ENCODE results near the gene TPRA1. TPM values are rescaled to one million over a fixed set of nuclear protein-coding genes. Genes with fewer than 3 reads are reported as not detected.
A peak's percentile ranks its signal among the peaks of the same experiment; 100 is the strongest.

Gene TPRA1
- total and polyA plus RNA-seq, 8 donors = 10.1 to 46.4 (median 19.6) TPM

DNA sequence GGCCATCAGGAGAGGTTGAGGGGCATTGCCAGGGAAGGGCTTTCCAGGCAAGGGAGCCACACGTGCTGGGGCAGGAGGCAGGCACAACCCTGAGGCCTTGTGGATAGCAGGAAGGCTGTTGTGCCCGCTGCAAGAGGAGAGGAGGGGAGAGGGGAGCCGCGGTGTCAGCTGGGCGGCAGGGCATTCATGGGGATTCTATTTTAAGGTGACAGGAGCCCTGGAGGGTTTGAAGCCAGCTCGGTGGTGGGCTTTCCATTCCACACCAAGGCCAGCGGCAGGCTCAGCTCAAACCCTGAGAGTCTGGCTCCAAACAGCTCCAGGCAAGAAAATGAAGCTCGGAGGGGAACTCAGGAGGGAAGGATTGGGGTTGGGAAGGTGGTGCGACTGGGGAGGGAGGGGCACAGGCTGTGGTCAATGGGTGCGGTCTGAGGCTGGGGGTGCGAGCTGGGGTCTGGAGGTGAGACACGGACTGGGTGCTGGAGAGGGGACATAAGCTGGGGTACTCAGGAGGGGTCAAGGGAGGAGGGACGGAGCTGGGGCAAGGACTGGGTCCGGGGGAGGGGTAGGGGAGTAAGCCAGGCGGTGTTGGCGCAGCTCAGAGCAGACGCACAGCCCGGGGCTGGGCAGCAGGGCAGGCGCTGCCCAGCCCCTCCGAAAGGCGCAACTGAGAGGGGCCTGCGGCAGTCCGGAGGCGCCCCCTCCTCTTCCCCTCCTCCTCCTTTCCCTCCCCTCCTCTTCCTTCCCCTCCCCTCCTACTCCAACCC lies 43.4 kb downstream of the TPRA1 start:
- peak overlapping the region; percentile 17 to 87 (median 75) for H3K27ac ChIP-seq
- peak overlapping the region; percentile 58 to 78 (median 67) for H3K4me3 ChIP-seq
- H3K27me3 ChIP-seq = no peaks in the 10 kb centered on the region
- H3K36me3 ChIP-seq = no peaks in the 10 kb centered on the region
- intact Hi-C loops (cut with DNase I; ENCODE audit: low total_unique reads) = loop anchor here (10.0 kb wide), 1 partner anchor 862 kb away; no protein-coding TSS in a partner anchor
- no peaks in the 10 kb centered on the region for H3K9me3 ChIP-seq
- no peak for DNase-seq
- H3K4me1 ChIP-seq = peaks cover 35 to 46% (median 41%) of the 10 kb centered on the region in 4 donors
- TF ChIP-seq POLR2A (IDR thresholded peaks at IDR 0.05) (no peak), POLR2AphosphoS5 (IDR thresholded peaks at IDR 0.05) (no peak), EP300 (IDR thresholded peaks at IDR 0.05) (no peak)
- TF ChIP-seq, protein P1, sequence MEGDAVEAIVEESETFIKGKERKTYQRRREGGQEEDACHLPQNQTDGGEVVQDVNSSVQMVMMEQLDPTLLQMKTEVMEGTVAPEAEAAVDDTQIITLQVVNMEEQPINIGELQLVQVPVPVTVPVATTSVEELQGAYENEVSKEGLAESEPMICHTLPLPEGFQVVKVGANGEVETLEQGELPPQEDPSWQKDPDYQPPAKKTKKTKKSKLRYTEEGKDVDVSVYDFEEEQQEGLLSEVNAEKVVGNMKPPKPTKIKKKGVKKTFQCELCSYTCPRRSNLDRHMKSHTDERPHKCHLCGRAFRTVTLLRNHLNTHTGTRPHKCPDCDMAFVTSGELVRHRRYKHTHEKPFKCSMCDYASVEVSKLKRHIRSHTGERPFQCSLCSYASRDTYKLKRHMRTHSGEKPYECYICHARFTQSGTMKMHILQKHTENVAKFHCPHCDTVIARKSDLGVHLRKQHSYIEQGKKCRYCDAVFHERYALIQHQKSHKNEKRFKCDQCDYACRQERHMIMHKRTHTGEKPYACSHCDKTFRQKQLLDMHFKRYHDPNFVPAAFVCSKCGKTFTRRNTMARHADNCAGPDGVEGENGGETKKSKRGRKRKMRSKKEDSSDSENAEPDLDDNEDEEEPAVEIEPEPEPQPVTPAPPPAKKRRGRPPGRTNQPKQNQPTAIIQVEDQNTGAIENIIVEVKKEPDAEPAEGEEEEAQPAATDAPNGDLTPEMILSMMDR (IDR thresholded peaks at IDR 0.05) = no peak
- WGBS, 5 donors = 14 to 26% (median 23%) methylated on average over 22 to 24 of the region's 24 CpGs

DNA sequence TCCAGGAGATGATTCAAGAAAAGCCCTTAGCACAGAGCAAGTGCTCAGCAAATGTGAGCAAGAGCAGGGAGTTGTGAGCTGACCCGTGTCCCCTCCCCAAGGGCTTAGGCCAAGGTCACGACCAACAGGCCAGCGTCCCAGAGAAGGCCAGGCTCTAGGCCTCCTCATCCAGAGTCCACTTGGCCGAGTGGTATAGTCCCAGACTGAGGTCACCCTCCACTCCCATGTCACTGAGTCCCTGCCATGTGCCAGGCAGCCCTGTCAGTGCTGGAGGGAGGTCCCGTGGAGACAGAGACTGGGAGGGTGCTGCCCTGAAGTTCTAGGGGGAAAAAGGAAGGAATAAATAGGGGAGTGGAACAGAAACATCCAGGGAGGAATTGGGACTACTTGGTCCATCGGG lies 44.0 kb downstream of the TPRA1 start:
- 62 to 74% (median 67%) methylated on average over 6 of the region's 6 CpGs for WGBS, 5 donors
- H3K27ac ChIP-seq = peak overlapping the region; percentile 17 to 87 (median 75)

DNA sequence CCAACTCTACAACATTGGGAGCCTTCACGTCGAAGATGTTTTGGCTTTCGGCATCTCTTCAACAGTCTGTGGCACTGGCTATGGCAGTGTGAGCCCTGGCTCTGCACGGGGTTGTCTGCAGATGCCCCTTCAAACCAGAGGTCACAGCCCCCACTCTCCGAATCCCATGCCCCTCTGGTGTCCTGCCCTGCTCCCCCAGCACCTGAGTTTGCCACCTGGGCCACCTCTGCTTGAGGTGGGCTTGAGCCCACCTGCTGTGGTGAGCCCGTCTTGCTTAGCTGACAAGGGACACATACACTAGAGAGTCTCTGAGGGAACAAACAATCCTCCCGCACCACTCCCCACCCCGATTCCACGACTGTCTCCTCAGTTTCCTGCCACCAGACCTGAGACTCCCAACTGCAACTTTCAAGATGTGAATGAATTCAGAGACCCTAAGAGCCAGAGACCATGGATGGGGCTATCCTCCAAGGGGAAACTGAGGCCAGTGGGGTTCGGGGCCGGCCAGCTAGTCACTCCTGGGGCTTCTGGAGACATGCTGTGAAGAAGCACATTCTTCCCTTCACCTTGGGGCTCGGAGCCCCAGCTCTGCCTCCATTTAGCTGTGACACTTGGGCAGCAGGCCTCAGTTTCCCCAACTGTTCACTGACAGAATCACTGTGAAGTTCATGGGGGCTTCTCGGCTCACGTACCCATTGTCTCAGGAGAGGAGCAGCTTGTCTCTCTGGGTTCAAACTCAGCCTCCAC lies 44.6 kb downstream of the TPRA1 start:
- intact Hi-C loops (cut with DNase I; ENCODE audit: low total_unique reads) = loop anchor here (10.0 kb wide), 1 partner anchor 861 kb away; no protein-coding TSS in a partner anchor
- TF ChIP-seq, protein P1 (IDR thresholded peaks at IDR 0.05) = no peak
- TF ChIP-seq POLR2A (IDR thresholded peaks at IDR 0.05) (no peak), POLR2AphosphoS5 (IDR thresholded peaks at IDR 0.05) (no peak), EP300 (IDR thresholded peaks at IDR 0.05) (no peak)
- H3K4me1 ChIP-seq = peaks cover 45 to 58% (median 52%) of the 10 kb centered on the region in 4 donors
- DNase-seq = no peak
- WGBS, 5 donors = 83 to 92% (median 90%) methylated on average over 12 to 14 of the region's 14 CpGs
- H3K9me3 ChIP-seq = no peaks in the 10 kb centered on the region
- H3K27ac ChIP-seq = peak overlapping the region in 3 of 5 donors; percentile 70 to 87 (median 75)
- no peaks in the 10 kb centered on the region for H3K36me3 ChIP-seq
- H3K4me3 ChIP-seq = no peak overlapping the region
- no peaks in the 10 kb centered on the region for H3K27me3 ChIP-seq

More for the DNA sequence above, 44.0 kb downstream of the TPRA1 start:
- intact Hi-C loops (cut with DNase I; ENCODE audit: low total_unique reads) = loop anchor here (10.0 kb wide), 1 partner anchor 862 kb away; no protein-coding TSS in a partner anchor
- Histone ChIP-seq H3K36me3 (no peaks in the 10 kb centered on the region), H3K9me3 (no peaks in the 10 kb centered on the region), H3K27me3 (no peaks in the 10 kb centered on the region), H3K4me3 (no peak overlapping the region), H3K4me1 (peaks cover 41 to 52% (median 47%) of the 10 kb centered on the region in 4 donors)
- no peak for TF ChIP-seq POLR2AphosphoS5 (IDR thresholded peaks at IDR 0.05)
- TF ChIP-seq, protein P1 (IDR thresholded peaks at IDR 0.05) = no peak
- TF ChIP-seq POLR2A (IDR thresholded peaks at IDR 0.05) = no peak
- TF ChIP-seq EP300 (IDR thresholded peaks at IDR 0.05) = no peak
- DNase-seq = no peak

DNA sequence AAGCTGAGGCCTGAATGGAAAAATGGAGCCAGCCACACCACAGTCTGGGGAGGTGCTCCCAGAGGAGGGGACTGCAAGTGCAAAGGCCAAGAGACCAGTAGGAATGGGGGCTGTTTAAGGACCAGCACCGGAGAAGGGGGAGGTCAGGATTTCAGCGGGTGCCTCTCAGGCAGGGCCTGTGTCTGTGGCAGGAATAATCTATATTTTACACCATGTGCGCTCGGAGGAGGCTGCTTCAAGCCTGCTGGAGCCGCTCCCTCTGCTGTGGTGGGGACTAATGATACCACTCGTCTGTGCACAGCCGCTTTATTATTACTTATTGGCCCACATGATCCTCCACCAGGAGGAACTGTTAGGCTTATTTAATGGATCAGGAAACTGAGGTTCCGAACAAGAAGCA lies 45.3 kb downstream of the TPRA1 start:
- H3K27me3 ChIP-seq = no peaks in the 10 kb centered on the region
- TF ChIP-seq, protein P1 (IDR thresholded peaks at IDR 0.05) = no peak
- TF ChIP-seq POLR2AphosphoS5 (IDR thresholded peaks at IDR 0.05) (no peak), EP300 (IDR thresholded peaks at IDR 0.05) (no peak), POLR2A (IDR thresholded peaks at IDR 0.05) (no peak)
- no peaks in the 10 kb centered on the region for H3K36me3 ChIP-seq
- intact Hi-C loops (cut with DNase I; ENCODE audit: low total_unique reads) = loop anchor here (10.0 kb wide), 1 partner anchor 860 kb away; no protein-coding TSS in a partner anchor
- WGBS, 5 donors = 84 to 92% (median 86%) methylated on average over 8 of the region's 8 CpGs
- H3K27ac ChIP-seq = peak overlapping the region in 3 of 5 donors; percentile 87 to 88 (median 88)
- peaks cover 45 to 59% (median 55%) of the 10 kb centered on the region in 4 donors for H3K4me1 ChIP-seq
- DNase-seq = no peak
- no peaks in the 10 kb centered on the region for H3K9me3 ChIP-seq
- no peak overlapping the region for H3K4me3 ChIP-seq
